Activated T-cell treated with anti-CD3 and anti-CD28 coated beads, Interleukin-2, amount 50 U/mL, for 4 hours (primary cell): ENCODE results near the gene MYBPC2. TPM values are rescaled to one million over a fixed set of nuclear protein-coding genes. Genes with fewer than 3 reads are reported as not detected.

Experiments
- ATAC-seq, 2 donors: fragments of 200-7000 bp; cut with Tn5 transposase; one replicate each; pipeline ENCODE4 v1.10.0; 2021
- DNase-seq: peaks from one replicate; pipeline ENCODE4 v3.0.0-alpha.2; 2020
- H3K27me3 Mint-ChIP-seq: one replicate; pipeline ENCODE4 v1.8.0; 2021; ENCODE audit warnings: low read depth, mixed read lengths
- H3K36me3 Mint-ChIP-seq: one replicate; pipeline ENCODE4 v1.8.0; 2022; ENCODE audit warnings: mixed read lengths; ENCODE audit not compliant: insufficient read depth
- H3K4me1 Mint-ChIP-seq: one replicate; pipeline ENCODE4 v1.8.0; 2021; ENCODE audit warnings: low read depth, mixed read lengths
- H3K4me3 Mint-ChIP-seq: one replicate; pipeline ENCODE4 v1.8.0; 2021; ENCODE audit warnings: mild to moderate bottlenecking, moderate library complexity, mixed read lengths
- H3K9me3 Mint-ChIP-seq: one replicate; pipeline ENCODE4 v1.8.0; 2021; ENCODE audit warnings: mixed read lengths
- total RNA-seq, 3 donors: library from RNA; stranded (reverse); gene quantifications; one replicate each; pipeline ENCODE4 v1.2.1, GENCODE V29; 2021

Gene MYBPC2
- total RNA-seq, 3 donors from 2014 or later: 0.08 to 0.60 TPM; not detected in 1

- Mint-ChIP-seq H3K27me3 (peaks cover 6% of the 10 kb centered on the region), H3K9me3 (no peaks in the 10 kb centered on the region), H3K4me1 (peaks cover 8% of the 10 kb centered on the region), H3K4me3 (peak overlapping the region; percentile 95), H3K36me3 (peaks cover 3% of the 10 kb centered on the region)
- DNase-seq (no peak), ATAC-seq (no peak)
Measured at GRCh38 chr19:50510700-50511068, 78.0 kb downstream of the MYBPC2 start.

DNA sequence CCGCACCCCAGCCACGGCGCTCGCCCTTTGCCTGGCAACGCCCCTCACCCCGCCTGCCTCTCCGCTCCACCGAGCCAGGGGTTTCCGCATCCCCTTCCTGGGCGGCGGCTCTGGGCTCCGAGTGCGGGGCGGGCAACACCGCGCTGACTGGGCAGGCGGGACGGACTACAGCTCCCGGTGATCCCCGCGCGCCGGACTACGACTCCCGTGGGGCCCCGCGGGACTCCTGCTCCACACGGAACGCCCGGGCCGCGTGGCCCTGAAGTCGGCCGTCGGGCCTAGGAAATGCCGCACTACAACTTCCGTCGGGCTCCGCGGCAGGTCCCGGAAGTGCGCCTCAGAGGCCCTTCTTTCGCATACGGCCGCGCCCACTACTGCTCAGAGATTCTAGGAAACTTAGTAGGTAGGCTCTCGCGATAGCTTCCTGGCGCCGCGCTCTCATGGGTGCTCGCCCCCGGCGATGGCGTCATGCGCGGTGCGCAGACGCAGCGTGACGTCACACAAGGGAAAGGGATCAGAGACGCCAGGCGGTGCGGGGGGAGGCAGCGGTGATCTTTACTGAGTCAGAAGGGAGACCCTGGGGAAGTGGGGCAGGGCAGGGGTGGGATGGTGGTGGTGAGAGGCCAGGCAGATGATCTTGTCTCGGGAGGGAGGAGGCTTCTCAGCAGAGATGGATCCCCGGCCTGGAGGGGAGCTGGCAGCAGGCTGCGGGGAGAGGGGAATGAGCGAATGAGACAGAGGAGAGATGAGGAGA is 78.6 kb downstream of the MYBPC2 start, which contains the start of gene JOSD2:
Gene JOSD2 (minus strand): TSS at position 123 of the 754 bp plus-strand sequence. CDS start 760 bp downstream, outside the sequence.
- DNase-seq (peak; percentile 97), ATAC-seq (peak; percentile 97)
- Mint-ChIP-seq H3K4me3 (peak within 1 kb of the TSS; percentile 95), H3K36me3 (peaks cover 3% of the 10 kb centered on the region), H3K9me3 (no peaks in the 10 kb centered on the region), H3K4me1 (peaks cover 8% of the 10 kb centered on the region), H3K27me3 (peaks cover 10% of the 10 kb centered on the region)

GRCh38 chr19:50512112-50512998 is 79.7 kb downstream of the MYBPC2 start:
- H3K4me3 Mint-ChIP-seq: no peak overlapping the region
- H3K36me3 Mint-ChIP-seq: peaks cover 3% of the 10 kb centered on the region
- peaks cover 8% of the 10 kb centered on the region for H3K4me1 Mint-ChIP-seq
- no peak for DNase-seq
- H3K9me3 Mint-ChIP-seq: no peaks in the 10 kb centered on the region
- no peak for ATAC-seq
- peaks cover 10% of the 10 kb centered on the region for H3K27me3 Mint-ChIP-seq

DNA sequence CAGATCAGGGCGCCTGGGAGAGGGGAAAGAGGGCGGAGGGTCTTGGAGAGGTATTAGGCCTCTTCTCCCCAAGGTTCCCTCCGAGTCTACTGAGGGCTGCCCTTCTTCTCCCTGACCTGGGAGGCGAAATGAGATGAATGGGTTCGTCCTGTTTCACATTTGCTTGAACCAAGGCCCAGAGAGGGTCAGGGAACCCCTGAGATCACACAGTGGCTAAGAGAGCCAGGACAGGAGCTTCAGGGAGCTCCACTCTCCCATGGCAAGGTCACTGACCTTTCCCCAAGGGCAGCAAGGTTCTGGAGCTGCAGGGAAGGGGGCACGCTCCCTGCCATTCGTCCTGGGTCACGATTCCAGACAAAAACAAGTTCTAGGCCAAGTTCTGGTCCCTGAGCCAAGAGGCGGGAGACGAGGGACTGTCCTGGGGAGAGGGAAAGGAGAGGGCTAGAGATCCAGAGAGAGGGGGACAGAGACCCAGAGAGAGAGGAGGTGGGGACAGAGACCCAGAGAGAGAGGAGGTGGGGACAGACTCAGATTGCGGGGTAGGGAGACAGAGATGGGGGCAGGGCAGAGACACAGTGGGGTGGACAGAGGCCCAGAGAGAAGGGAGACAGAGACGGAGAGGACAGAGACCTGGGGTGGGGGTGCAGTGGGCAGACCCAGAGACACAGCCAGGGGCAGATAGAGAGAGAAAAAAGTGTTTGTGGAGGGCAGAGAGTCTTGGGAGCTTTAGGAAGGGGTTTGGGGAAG is 80.5 kb downstream of the MYBPC2 start:
- ATAC-seq: no peak
- Mint-ChIP-seq H3K4me1 (peaks cover 8% of the 10 kb centered on the region), H3K4me3 (no peak overlapping the region), H3K27me3 (peaks cover 10% of the 10 kb centered on the region), H3K9me3 (no peaks in the 10 kb centered on the region), H3K36me3 (peaks cover 3% of the 10 kb centered on the region)
- DNase-seq: no peak

- ATAC-seq (no peak), DNase-seq (no peak)
- Mint-ChIP-seq H3K4me1 (peaks cover 8% of the 10 kb centered on the region), H3K36me3 (peaks cover under 1% of the 10 kb centered on the region), H3K4me3 (no peak within 1 kb of the TSS), H3K9me3 (no peaks in the 10 kb centered on the region), H3K27me3 (peaks cover 10% of the 10 kb centered on the region)
Measured at GRCh38 chr19:50513746-50514345, 81.2 kb downstream of the MYBPC2 start, which contains the start of gene ASPDH. Gene ASPDH (minus strand): TSS chr19:50513913. CDS start chr19:50513823, 90 bp downstream.

GRCh38 chr19:50514346-50515167 is 81.9 kb downstream of the MYBPC2 start:
- Mint-ChIP-seq H3K4me1 (peaks cover 8% of the 10 kb centered on the region), H3K9me3 (no peaks in the 10 kb centered on the region), H3K27me3 (peaks cover 10% of the 10 kb centered on the region), H3K4me3 (no peak overlapping the region), H3K36me3 (no peaks in the 10 kb centered on the region)
- ATAC-seq: no peak
- no peak for DNase-seq

GRCh38 chr19:50515168-50515561 is 82.5 kb downstream of the MYBPC2 start:
- Mint-ChIP-seq H3K27me3 (peaks cover 10% of the 10 kb centered on the region), H3K4me3 (no peak overlapping the region), H3K4me1 (peaks cover 8% of the 10 kb centered on the region), H3K36me3 (no peaks in the 10 kb centered on the region), H3K9me3 (no peaks in the 10 kb centered on the region)
- DNase-seq (no peak), ATAC-seq (no peak)

Other genes with a start within 250 kb of the MYBPC2 start
- under 1 TPM; 0.25 to 0.63 (median 0.34) TPM for gene MYH14, start 229.3 kb upstream of the MYBPC2 start, total RNA-seq
- gene KCNC3, start 103.5 kb upstream of the MYBPC2 start, total RNA-seq: 1 to 10 TPM; 4.1 to 5.6 (median 4.6) TPM
- 10 to 100 TPM in 2 of 3 donors, 1 to 10 TPM in 1; 9.1 to 21.1 (median 10.4) TPM for gene NAPSA, start 67.3 kb upstream of the MYBPC2 start, total RNA-seq
- 100 to 1,000 TPM; 106 to 107 (median 106) TPM for gene NR1H2, start 56.4 kb upstream of the MYBPC2 start, total RNA-seq
- 100 to 1,000 TPM; 182 to 246 (median 214) TPM for gene POLD1, start 48.5 kb upstream of the MYBPC2 start, total RNA-seq
- 1 to 10 TPM; 1.9 to 6.7 (median 2.1) TPM for gene SPIB, start 14.0 kb upstream of the MYBPC2 start, total RNA-seq
- 100 to 1,000 TPM; 111 to 122 (median 117) TPM for gene EMC10, start 43.6 kb downstream of the MYBPC2 start, total RNA-seq
- gene GARIN5A, start 44.0 kb downstream of the MYBPC2 start, total RNA-seq: under 1 TPM; 0.26 to 0.84 (median 0.66) TPM
- 10 to 100 TPM; 51.7 to 59.4 (median 55.6) TPM for gene JOSD2, start 78.3 kb downstream of the MYBPC2 start, total RNA-seq
- not detected for gene ASPDH, start 81.0 kb downstream of the MYBPC2 start, total RNA-seq
- not detected for gene LRRC4B, start 135.5 kb downstream of the MYBPC2 start, total RNA-seq
- gene SYT3, start 207.0 kb downstream of the MYBPC2 start, total RNA-seq: 1 to 10 TPM in 1 of 3 donors, under 1 TPM in 2; 0.35 to 1.2 (median 0.66) TPM
- gene C19orf81, start 216.6 kb downstream of the MYBPC2 start, total RNA-seq: under 1 TPM in 1 of 3 donors, not detected in 2; 0.95 TPM